ENCODE results near the gene RPTOR. TPM values are rescaled to one million over a fixed set of nuclear protein-coding genes. Genes with fewer than 3 reads are reported as not detected.

Gene RPTOR
- total RNA-seq, 1 experiment from 2014 or later = 25.1 TPM

GRCh38 chr17:80918731-80919130, 374.1 kb downstream of the RPTOR start:
- Histone ChIP-seq H2BK15ac (ENCODE audit: low read depth, low read length) (no peak overlapping the region), H4K5ac (ENCODE audit: insufficient read length, low read depth, low read length) (no peak overlapping the region), H3K4me2 (ENCODE audit: insufficient read depth, insufficient read length, low read length) (no peak overlapping the region), H3K4me1 (ENCODE audit: insufficient read depth, low read length) (no peaks in the 10 kb centered on the region), H3K4ac (ENCODE audit: low read depth, low read length) (no peak overlapping the region), H3K56ac (ENCODE audit: insufficient read length, low read depth, low read length) (no peak overlapping the region), H2BK20ac (ENCODE audit: low read depth, low read length, poor library complexity, severe bottlenecking) (no peak overlapping the region), H2BK12ac (ENCODE audit: insufficient read length, low read depth, low read length) (no peak overlapping the region), H3K18ac (ENCODE audit: insufficient read length, low read depth, low read length) (no peak overlapping the region), H2AFZ (ENCODE audit: low read length) (no peak overlapping the region), H3K79me1 (ENCODE audit: insufficient read depth, low read depth, low read length, poor library complexity, severe bottlenecking) (no peaks in the 10 kb centered on the region), H3K9me3 (ENCODE audit: control insufficient read depth, low read depth, low read length) (peaks cover 8% of the 10 kb centered on the region), H2AK5ac (ENCODE audit: insufficient read length, low read length) (no peak overlapping the region), H3K23ac (ENCODE audit: insufficient read length, low read depth, low read length) (no peak overlapping the region), H3K9ac (ENCODE audit: extremely low read depth, insufficient read length, low read length) (no peak overlapping the region), H3K14ac (ENCODE audit: insufficient read depth, low read length) (peak overlapping the region; percentile 15; the same call in 1 of the 2 replicates), H2BK5ac (ENCODE audit: insufficient read length, low read length) (no peak overlapping the region), H3K23me2 (ENCODE audit: insufficient read length, low read depth, low read length, poor library complexity, severe bottlenecking) (no peaks in the 10 kb centered on the region), H3K27me3 (ENCODE audit: insufficient read depth, low read length) (no peaks in the 10 kb centered on the region), H3T11ph (ENCODE audit: low read length) (no peak overlapping the region), H4K8ac (replicated peaks; ENCODE audit: insufficient read length, low read depth, low read length) (no peak overlapping the region), H3K79me2 (ENCODE audit: insufficient read depth, low read length) (no peaks in the 10 kb centered on the region), H3K27ac (ENCODE audit: insufficient read length, low read depth, low read length) (no peak overlapping the region), H4K91ac (ENCODE audit: insufficient read length, low read depth, low read length) (no peak overlapping the region), H4K20me1 (ENCODE audit: control insufficient read depth, insufficient read depth, insufficient read length) (no peaks in the 10 kb centered on the region), H2BK120ac (ENCODE audit: low read depth, low read length, poor library complexity, severe bottlenecking) (no peak overlapping the region)
- TF ChIP-seq CTCF (conservative IDR thresholded peaks at IDR 0.05) = no peak
- H3K9me3 Mint-ChIP-seq = peaks cover 6 to 13% of the 10 kb centered on the region in 2 experiments
- H3K36me3 Mint-ChIP-seq (ENCODE audit: insufficient read depth in 1 of 3, low read depth in 3 of 3) = peaks cover 14 to 21% (median 17%) of the 10 kb centered on the region in 3 experiments
- DNase-seq = no peak
- no peak overlapping the region for H3K27ac Mint-ChIP-seq
- H3K4me1 Mint-ChIP-seq = no peaks in the 10 kb centered on the region
- WGBS (ENCODE audit: extremely low coverage, insufficient read length, low lambda C conversion rate) = no CpG with 5 or more reads among the region's 15 CpGs
- no peak overlapping the region for H3K4me3 Mint-ChIP-seq
- peaks cover 6% of the 10 kb centered on the region; the same call in 1 of the 2 replicates for H3K27me3 Mint-ChIP-seq (ENCODE audit: low read depth)

All from H9 (cell line).